Cardiac muscle cell (in vitro differentiated cells and primary cell): Measurements from ENCODE around the gene DRAXIN. TPM values are rescaled to one million over a fixed set of nuclear protein-coding genes. Genes with fewer than 3 reads are reported as not detected.

Experiments
- DNase-seq, 2 donors: peaks; one replicate each; pipeline versions ENCODE4 v3.0.0 to v3.0.0-alpha.2; 2010 to 2017; ENCODE audit warnings: low read depth in 1 of 2, low spot score in 1 of 2
- H3K27ac ChIP-seq: fragments of 200-600 bp; sonication (generic); 2 replicates; pipeline ENCODE4 v1.5.1; 2016
- H3K27me3 ChIP-seq: fragments of 200-600 bp; sonication (generic); 2 replicates; pipeline ENCODE4 v1.6.0; 2016; ENCODE audit warnings: control low read depth
- H3K36me3 ChIP-seq: fragments of 200-600 bp; sonication (generic); 2 replicates; pipeline ENCODE4 v1.5.1; 2016; ENCODE audit warnings: control low read depth
- H3K4me1 ChIP-seq: fragments of 200-600 bp; sonication (generic); 2 replicates; pipeline ENCODE4 v1.8.1; 2017; ENCODE audit warnings: low read depth, mild to moderate bottlenecking, mixed run types
- H3K4me3 ChIP-seq: fragments of 200-600 bp; sonication (generic); 2 replicates; pipeline ENCODE4 v1.5.1; 2016; ENCODE audit warnings: mild to moderate bottlenecking
- H3K9me3 ChIP-seq: fragments of 200-600 bp; sonication (generic); 2 replicates; pipeline ENCODE4 v1.5.1; 2017; ENCODE audit warnings: low read depth, mild to moderate bottlenecking, control low read depth
- polyA plus RNA-seq: library from polyadenylated mRNA; unstranded; fragments of >200 nt; fragmentation: Nextera tagmentation; extraction: Ambion mirVana; gene quantifications from 2 replicates; pipeline ENCODE4 v1.2.1, GENCODE V29; 2016
- total RNA-seq: library from RNA; depleted of rRNA; stranded (reverse); fragments of >200 nt; gene quantifications from 2 replicates; pipeline ENCODE4 v1.2.3, GENCODE V29; 2016
- TF ChIP-seq, protein P1 (sequence below): IDR thresholded peaks from 2 replicates; pipeline ENCODE4 v1.5.1; 2012; ENCODE audit warnings: low read depth, mild to moderate bottlenecking, low read length

Gene DRAXIN
- total and polyA plus RNA-seq, 2 experiments from 2014 or later: 0.36 TPM; not detected in 1

DNA sequence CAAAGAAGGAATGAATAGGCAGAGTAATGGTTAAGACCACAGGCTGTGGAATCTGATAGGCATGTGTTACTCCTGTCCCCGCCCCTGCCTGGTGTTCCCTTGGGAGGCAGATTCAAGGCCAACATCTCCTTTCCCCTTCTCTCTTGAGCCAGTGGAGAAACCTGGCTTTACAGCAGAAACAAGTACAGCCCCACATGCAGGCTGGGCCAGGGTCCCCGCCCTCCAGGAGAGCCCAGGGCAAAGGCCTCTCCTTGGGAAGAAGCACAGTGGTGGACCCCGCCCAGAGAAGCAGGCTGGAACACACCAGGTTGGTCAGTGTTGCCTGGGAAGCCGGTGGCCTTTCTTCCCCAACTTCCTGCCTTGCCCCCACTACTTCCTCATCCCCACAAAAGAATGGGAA is 77.3 kb downstream of the DRAXIN start:
- Histone ChIP-seq H3K27ac (no peak overlapping the region), H3K36me3 (no peaks in the 10 kb centered on the region), H3K4me1 (no peaks in the 10 kb centered on the region), H3K9me3 (no peaks in the 10 kb centered on the region), H3K27me3 (no peaks in the 10 kb centered on the region), H3K4me3 (no peak overlapping the region)
- DNase-seq: no peak
- TF ChIP-seq, protein P1, sequence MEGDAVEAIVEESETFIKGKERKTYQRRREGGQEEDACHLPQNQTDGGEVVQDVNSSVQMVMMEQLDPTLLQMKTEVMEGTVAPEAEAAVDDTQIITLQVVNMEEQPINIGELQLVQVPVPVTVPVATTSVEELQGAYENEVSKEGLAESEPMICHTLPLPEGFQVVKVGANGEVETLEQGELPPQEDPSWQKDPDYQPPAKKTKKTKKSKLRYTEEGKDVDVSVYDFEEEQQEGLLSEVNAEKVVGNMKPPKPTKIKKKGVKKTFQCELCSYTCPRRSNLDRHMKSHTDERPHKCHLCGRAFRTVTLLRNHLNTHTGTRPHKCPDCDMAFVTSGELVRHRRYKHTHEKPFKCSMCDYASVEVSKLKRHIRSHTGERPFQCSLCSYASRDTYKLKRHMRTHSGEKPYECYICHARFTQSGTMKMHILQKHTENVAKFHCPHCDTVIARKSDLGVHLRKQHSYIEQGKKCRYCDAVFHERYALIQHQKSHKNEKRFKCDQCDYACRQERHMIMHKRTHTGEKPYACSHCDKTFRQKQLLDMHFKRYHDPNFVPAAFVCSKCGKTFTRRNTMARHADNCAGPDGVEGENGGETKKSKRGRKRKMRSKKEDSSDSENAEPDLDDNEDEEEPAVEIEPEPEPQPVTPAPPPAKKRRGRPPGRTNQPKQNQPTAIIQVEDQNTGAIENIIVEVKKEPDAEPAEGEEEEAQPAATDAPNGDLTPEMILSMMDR: no peak

DNA sequence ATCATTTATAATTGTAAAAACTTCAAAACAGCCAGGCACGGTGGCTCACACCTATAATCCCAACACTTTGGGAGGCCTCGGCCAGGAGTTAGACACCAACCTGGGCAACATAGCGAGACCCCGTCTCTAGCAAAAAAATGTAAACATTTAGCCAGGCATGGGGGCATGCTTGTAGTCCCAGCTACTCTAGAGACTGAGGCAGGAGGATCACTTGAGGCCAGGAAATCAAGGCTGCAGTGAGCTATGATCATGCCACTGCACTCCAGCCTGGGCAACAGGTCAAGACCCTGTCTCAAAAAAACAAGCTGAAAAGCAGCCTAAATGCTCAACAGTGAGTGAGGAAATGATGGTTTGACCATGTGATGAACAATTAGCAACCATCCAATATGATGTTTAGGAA is 77.8 kb downstream of the DRAXIN start:
- Histone ChIP-seq H3K27ac (no peak overlapping the region), H3K27me3 (no peaks in the 10 kb centered on the region), H3K4me3 (no peak overlapping the region), H3K4me1 (no peaks in the 10 kb centered on the region), H3K9me3 (no peaks in the 10 kb centered on the region), H3K36me3 (no peaks in the 10 kb centered on the region)
- TF ChIP-seq, protein P1: no peak
- DNase-seq: no peak

DNA sequence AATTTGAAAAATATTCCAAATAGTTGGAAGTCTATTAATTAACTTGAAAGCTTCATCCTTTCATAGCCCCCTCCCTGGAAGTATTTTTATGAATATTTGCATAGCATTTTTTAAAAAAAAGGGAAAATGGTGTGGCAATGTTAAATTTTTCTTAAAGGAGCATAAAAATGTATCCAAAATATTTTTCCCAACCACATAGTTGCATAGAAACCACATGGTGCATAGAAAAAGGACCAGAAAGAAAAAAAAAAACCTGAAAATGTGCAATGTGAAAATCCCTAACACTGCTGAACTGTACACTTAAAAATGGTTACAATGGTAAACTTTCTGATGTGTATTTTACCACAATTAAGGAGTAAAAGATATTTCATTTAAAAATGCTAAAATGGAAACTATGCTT is 78.5 kb downstream of the DRAXIN start:
- no peaks in the 10 kb centered on the region for H3K27me3 ChIP-seq
- H3K36me3 ChIP-seq: no peaks in the 10 kb centered on the region
- no peaks in the 10 kb centered on the region for H3K4me1 ChIP-seq
- DNase-seq: no peak
- H3K27ac ChIP-seq: no peak overlapping the region
- TF ChIP-seq, protein P1: no peak
- no peaks in the 10 kb centered on the region for H3K9me3 ChIP-seq
- no peak overlapping the region for H3K4me3 ChIP-seq

DNA sequence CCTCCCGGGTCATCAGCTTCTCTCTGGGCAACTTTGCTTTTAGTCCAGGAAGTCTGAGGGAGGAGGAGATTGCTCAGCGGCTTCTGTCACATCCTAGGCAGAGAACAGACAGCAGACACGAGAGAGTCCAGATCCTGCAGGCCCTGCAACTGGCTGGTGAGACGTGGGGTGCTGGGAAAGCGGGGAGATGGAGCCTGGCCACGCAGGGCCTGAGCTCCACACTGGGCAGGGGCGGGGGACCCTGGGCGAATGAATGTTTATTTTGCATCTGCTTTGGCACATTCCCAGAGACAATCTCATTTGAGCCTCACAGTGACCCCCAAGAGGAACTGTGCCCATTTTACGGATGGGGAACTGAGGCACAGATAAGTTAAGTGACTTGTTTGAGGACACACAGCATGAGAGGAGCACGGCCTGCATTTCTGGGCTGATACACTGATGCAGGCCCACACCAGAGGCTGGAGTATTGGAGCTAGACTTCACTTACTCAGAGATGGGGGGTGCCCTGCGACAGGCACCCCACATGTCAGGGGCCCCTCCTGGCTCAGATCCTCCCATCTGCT is 80.1 kb downstream of the DRAXIN start:
- TF ChIP-seq, protein P1: no peak

DNA sequence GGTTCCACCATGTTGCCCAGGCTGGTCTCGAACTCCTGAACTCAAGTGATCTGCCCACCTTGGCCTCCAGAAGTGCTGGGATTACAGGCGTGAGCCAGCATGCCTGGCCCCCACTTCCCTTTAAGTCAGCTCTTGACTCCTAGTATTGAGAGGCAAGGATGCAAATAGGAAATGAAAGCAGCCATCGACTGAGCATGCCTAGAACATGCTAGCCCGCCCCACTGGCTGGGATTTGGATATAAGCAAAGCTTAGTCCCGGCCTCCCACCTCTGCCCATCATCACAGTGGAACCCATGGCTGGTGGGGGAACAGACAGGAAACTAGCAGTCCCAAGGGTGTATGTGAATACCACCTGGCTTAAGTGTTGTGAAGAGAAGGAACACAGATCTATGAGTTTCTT is 80.9 kb downstream of the DRAXIN start:
- Histone ChIP-seq H3K27me3 (no peaks in the 10 kb centered on the region), H3K36me3 (no peaks in the 10 kb centered on the region), H3K4me3 (no peak overlapping the region), H3K9me3 (no peaks in the 10 kb centered on the region), H3K27ac (no peak overlapping the region), H3K4me1 (no peaks in the 10 kb centered on the region)
- TF ChIP-seq, protein P1: no peak
- no peak for DNase-seq

More for the DNA sequence above, 80.1 kb downstream of the DRAXIN start:
- H3K27me3 ChIP-seq: no peaks in the 10 kb centered on the region
- no peak for DNase-seq
- H3K36me3 ChIP-seq: no peaks in the 10 kb centered on the region
- H3K4me1 ChIP-seq: no peaks in the 10 kb centered on the region
- H3K4me3 ChIP-seq: no peak overlapping the region
- H3K9me3 ChIP-seq: no peaks in the 10 kb centered on the region
- no peak overlapping the region for H3K27ac ChIP-seq
